Transverse colon (tissue), 4 donors: ENCODE measurements around the gene OR10A2. TPM values are rescaled to one million over a fixed set of nuclear protein-coding genes. Genes with fewer than 3 reads are reported as not detected.

ENCODE experiments used
- DNase-seq: peaks from one replicate; pipeline ENCODE4 v3.0.0-alpha.2; 2019
- H3K27ac ChIP-seq, 4 donors: fragments of 200-600 bp; sonication (generic); 2 replicates each; pipeline ENCODE4 v1.5.1; 2016 to 2018; ENCODE audit warnings: inconsistent platforms in 4 of 4
- H3K27me3 ChIP-seq: fragments of 200-600 bp; sonication (generic); 2 replicates; pipeline ENCODE4 v1.5.1; 2017; ENCODE audit warnings: inconsistent platforms
- H3K36me3 ChIP-seq, 4 donors: fragments of 200-600 bp; sonication (generic); 2 replicates each; pipeline ENCODE4 v1.5.1; 2017 to 2019; ENCODE audit warnings: inconsistent platforms in 4 of 4
- H3K4me1 ChIP-seq, 4 donors: fragments of 200-600 bp; sonication (generic); 2 replicates each; pipeline ENCODE4 v1.5.1; 2017 to 2020; ENCODE audit warnings: inconsistent platforms in 4 of 4
- H3K4me3 ChIP-seq, 4 donors: fragments of 200-600 bp; sonication (generic); 1 replicate in 1 of 4; 2 replicates in 3 of 4; pipeline versions ENCODE4 v1.5.1 to v1.6.1; 2017 to 2019; ENCODE audit warnings: inconsistent platforms in 4 of 4
- H3K9me3 ChIP-seq, 2 donors: fragments of 200-600 bp; sonication (generic); 2 replicates each; pipeline ENCODE4 v1.5.1; 2017 to 2019; ENCODE audit warnings: inconsistent platforms in 2 of 2
- EP300 ChIP-seq: sonication (generic); formaldehyde crosslinking; IDR thresholded peaks from one replicate; pipeline ENCODE4 v1.6.1; 2017; ENCODE audit warnings: antibody characterized with exemption, low read depth
- POLR2A ChIP-seq: fragments of 450-650 bp; IDR thresholded peaks from one replicate; pipeline ENCODE4 v1.6.1; 2016; ENCODE audit warnings: antibody characterized with exemption, mild to moderate bottlenecking, moderate library complexity
- POLR2AphosphoS5 ChIP-seq, 3 donors: sonication (generic); formaldehyde crosslinking; IDR thresholded peaks; one replicate each; pipeline ENCODE4 v1.6.1; 2016; ENCODE audit warnings: antibody characterized with exemption in 3 of 3
- WGBS, 2 donors: methylation state at CpG; one replicate each; pipeline ENCODE4 v1.1.5; 2018; ENCODE audit warnings: low coverage in 1 of 2; 5-methylcytosine and 5-hydroxymethylcytosine counted together
- in situ Hi-C, 4 donors: fragments of 200-750 bp; cut with MboI; loops; one replicate each; pipeline versions ENCODE4 v1.15.0 to v1.15.1; 2017; ENCODE audit warnings: low sequenced_read_pairs in 3 of 4, low pct_ligation_motif_present in 1 of 4, low pct_unique_long_range_greater_than_20kb in 1 of 4
- intact Hi-C: fragments of 100-400 bp; cut with DNase I; formaldehyde crosslinking; loops from one replicate; pipeline ENCODE4 v1.15.1; 2023; ENCODE audit warnings: low total_unique reads
- total RNA-seq, 4 donors: library from RNA; depleted of rRNA; stranded (reverse); fragments of >200 nt; gene quantifications; one replicate each; pipeline ENCODE4 v1.1.0, GENCODE V29; 2016
- TF ChIP-seq, protein P1 (sequence below), 5 experiments: fragments of 200-600 bp in 3 of 5; fragments of 450-650 bp in 2 of 5; sonication (generic) in 3 of 5; IDR thresholded peaks; 1 replicate in 2 of 5; 2 replicates in 3 of 5; pipeline ENCODE4 v1.5.1; 2016 to 2017; ENCODE audit warnings: antibody characterized with exemption in 5 of 5, inconsistent platforms in 3 of 5, mild to moderate bottlenecking in 2 of 5, moderate library complexity in 1 of 5

Gene OR10A2
- total RNA-seq, 4 donors from 2014 or later, result not detected

- H3K4me3 ChIP-seq, result no peak overlapping the region
- H3K36me3 ChIP-seq, result no peaks in the 10 kb centered on the region
- DNase-seq, result no peak
- no peaks in the 10 kb centered on the region for H3K27me3 ChIP-seq
- H3K4me1 ChIP-seq, result no peaks in the 10 kb centered on the region
- H3K9me3 ChIP-seq, result no peaks in the 10 kb centered on the region
- TF ChIP-seq POLR2AphosphoS5 (IDR thresholded peaks at IDR 0.05), result no peak
- TF ChIP-seq POLR2A, result no peak
- TF ChIP-seq EP300, result no peak
- TF ChIP-seq, protein P1, sequence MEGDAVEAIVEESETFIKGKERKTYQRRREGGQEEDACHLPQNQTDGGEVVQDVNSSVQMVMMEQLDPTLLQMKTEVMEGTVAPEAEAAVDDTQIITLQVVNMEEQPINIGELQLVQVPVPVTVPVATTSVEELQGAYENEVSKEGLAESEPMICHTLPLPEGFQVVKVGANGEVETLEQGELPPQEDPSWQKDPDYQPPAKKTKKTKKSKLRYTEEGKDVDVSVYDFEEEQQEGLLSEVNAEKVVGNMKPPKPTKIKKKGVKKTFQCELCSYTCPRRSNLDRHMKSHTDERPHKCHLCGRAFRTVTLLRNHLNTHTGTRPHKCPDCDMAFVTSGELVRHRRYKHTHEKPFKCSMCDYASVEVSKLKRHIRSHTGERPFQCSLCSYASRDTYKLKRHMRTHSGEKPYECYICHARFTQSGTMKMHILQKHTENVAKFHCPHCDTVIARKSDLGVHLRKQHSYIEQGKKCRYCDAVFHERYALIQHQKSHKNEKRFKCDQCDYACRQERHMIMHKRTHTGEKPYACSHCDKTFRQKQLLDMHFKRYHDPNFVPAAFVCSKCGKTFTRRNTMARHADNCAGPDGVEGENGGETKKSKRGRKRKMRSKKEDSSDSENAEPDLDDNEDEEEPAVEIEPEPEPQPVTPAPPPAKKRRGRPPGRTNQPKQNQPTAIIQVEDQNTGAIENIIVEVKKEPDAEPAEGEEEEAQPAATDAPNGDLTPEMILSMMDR (IDR thresholded peaks at IDR 0.05), result no peak
- intact Hi-C loops (no loop called here), in situ Hi-C loops (no loop called here)
- no peak overlapping the region for H3K27ac ChIP-seq
- WGBS, 2 donors, result 73 to 75% methylated on average over 1 of the region's 1 CpG
Observed at GRCh38 chr11:6864438-6864837, 1.6 kb downstream of the OR10A2 start.

DNA sequence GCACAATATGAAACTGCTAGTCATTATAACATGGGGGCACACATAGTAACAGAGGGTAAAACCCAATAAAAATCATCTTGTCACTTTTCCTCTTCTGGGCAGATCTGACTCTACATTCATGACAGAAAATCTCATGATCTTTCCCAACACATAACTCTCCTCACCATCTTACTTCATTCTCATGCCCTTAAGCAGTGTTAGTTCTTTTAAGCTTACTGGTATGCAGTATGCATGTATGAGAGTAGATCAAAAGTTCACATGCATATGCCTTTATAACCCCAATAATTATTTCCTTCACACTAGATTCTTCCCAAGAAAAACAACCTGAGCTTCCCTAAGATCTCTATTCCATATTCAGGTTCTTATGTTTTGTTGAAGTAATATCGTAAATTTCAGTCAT, 8.4 kb downstream of the OR10A2 start:
- no peak overlapping the region for H3K4me3 ChIP-seq
- no peaks in the 10 kb centered on the region for H3K36me3 ChIP-seq
- no peaks in the 10 kb centered on the region for H3K9me3 ChIP-seq
- no peak for DNase-seq
- in situ Hi-C loops, result no loop called here
- intact Hi-C loops, result no loop called here
- H3K4me1 ChIP-seq, result no peaks in the 10 kb centered on the region
- H3K27ac ChIP-seq, result no peak overlapping the region
- no peaks in the 10 kb centered on the region for H3K27me3 ChIP-seq
- 88 to 100% methylated on average over 1 of the region's 1 CpG for WGBS, 2 donors
- TF ChIP-seq EP300, result no peak

DNA sequence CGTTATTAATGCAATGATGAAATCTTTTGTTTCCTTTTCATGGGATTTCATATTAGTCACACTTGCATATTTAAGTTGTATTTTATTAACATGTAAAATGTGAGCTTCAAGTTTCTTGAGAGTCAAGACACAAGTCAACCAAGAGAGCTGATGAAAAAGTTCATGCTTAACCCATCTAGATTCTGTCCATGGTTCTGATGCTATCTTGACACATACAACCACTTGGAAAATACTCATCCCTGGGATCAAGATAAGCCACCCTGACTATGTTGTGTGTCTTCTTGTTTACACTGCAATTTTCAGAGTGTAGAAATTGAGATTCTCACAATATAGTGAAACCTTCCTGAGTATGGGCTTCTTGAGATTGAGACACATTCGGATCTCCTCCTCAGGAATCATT, 12.9 kb downstream of the OR10A2 start:
- Histone ChIP-seq H3K9me3 (no peaks in the 10 kb centered on the region), H3K27me3 (no peaks in the 10 kb centered on the region), H3K4me3 (no peak overlapping the region), H3K27ac (no peak overlapping the region), H3K4me1 (no peaks in the 10 kb centered on the region), H3K36me3 (no peaks in the 10 kb centered on the region)
- intact Hi-C loops (no loop called here), in situ Hi-C loops (no loop called here)
- no peak for TF ChIP-seq POLR2A
- no peak for TF ChIP-seq POLR2AphosphoS5 (IDR thresholded peaks at IDR 0.05)
- TF ChIP-seq, protein P1 (IDR thresholded peaks at IDR 0.05), result no peak
- TF ChIP-seq EP300, result no peak
- 86 to 91% methylated on average over 1 to 2 of the region's 2 CpGs for WGBS, 2 donors
- no peak for DNase-seq

- Histone ChIP-seq H3K4me3 (no peak within 1 kb of the TSS), H3K27ac (no peak within 1 kb of the TSS), H3K4me1 (no peaks in the 10 kb centered on the region), H3K36me3 (no peaks in the 10 kb centered on the region), H3K9me3 (no peaks in the 10 kb centered on the region), H3K27me3 (no peaks in the 10 kb centered on the region)
- intact Hi-C loops (no loop called here), in situ Hi-C loops (no loop called here)
- 92 to 100% methylated on average over 1 of the region's 1 CpG for WGBS, 2 donors
- TF ChIP-seq, protein P1 (IDR thresholded peaks at IDR 0.05), result no peak
- TF ChIP-seq POLR2A (no peak), EP300 (no peak), POLR2AphosphoS5 (IDR thresholded peaks at IDR 0.05) (no peak)
- no peak for DNase-seq
Observed at GRCh38 chr11:6876325-6876724, 13.5 kb downstream of the OR10A2 start, which contains the start of gene OR10A4. Gene OR10A4, plus strand, starts transcription at chr11:6876625. Its CDS starts 23 bp downstream, at chr11:6876648.

GRCh38 chr11:6876914-6877313, 14.1 kb downstream of the OR10A2 start:
- 80 to 96% methylated on average over 1 to 3 of the region's 3 CpGs for WGBS, 2 donors
- Histone ChIP-seq H3K27me3 (no peaks in the 10 kb centered on the region), H3K36me3 (no peaks in the 10 kb centered on the region), H3K27ac (no peak overlapping the region), H3K4me1 (no peaks in the 10 kb centered on the region), H3K4me3 (no peak overlapping the region), H3K9me3 (no peaks in the 10 kb centered on the region)
- in situ Hi-C loops, result no loop called here
- no peak for TF ChIP-seq EP300
- no peak for TF ChIP-seq POLR2A
- TF ChIP-seq, protein P1 (IDR thresholded peaks at IDR 0.05), result no peak
- no peak for TF ChIP-seq POLR2AphosphoS5 (IDR thresholded peaks at IDR 0.05)
- intact Hi-C loops, result no loop called here
- DNase-seq, result peak; percentile 12
